Upper lobe of left lung (tissue), 6 donors: Measurements from ENCODE around the gene ACTL10. TPM values are rescaled to one million over a fixed set of nuclear protein-coding genes. Genes with fewer than 3 reads are reported as not detected.

Experiments
- ATAC-seq, 2 donors: fragments of 200-7000 bp; cut with Tn5 transposase; one replicate each; pipeline ENCODE4 v1.9.1; 2022; ENCODE audit warnings: mild to moderate bottlenecking in 2 of 2, moderate library complexity in 2 of 2; ENCODE audit not compliant: low FRiP score in 2 of 2
- DNase-seq, 2 donors: peaks; one replicate each; pipeline ENCODE4 v3.0.0-alpha.2; 2019 to 2020
- H3K27ac ChIP-seq, 4 donors: fragments of 200-600 bp; sonication (generic); one replicate each; pipeline ENCODE4 v1.5.1; 2016 to 2019
- H3K27me3 ChIP-seq, 4 donors: fragments of 200-600 bp; sonication (generic); one replicate each; pipeline ENCODE4 v1.5.1; 2017 to 2019
- H3K36me3 ChIP-seq, 4 donors: fragments of 200-600 bp; sonication (generic); one replicate each; pipeline ENCODE4 v1.5.1; 2016 to 2019
- H3K4me1 ChIP-seq, 4 donors: fragments of 200-600 bp; sonication (generic); one replicate each; pipeline ENCODE4 v1.5.1; 2018 to 2019
- H3K4me3 ChIP-seq, 4 donors: fragments of 200-600 bp; sonication (generic); one replicate each; pipeline ENCODE4 v1.5.1; 2017 to 2019; ENCODE audit warnings: mild to moderate bottlenecking in 2 of 4, moderate library complexity in 1 of 4
- H3K9me3 ChIP-seq, 4 donors: fragments of 200-600 bp; sonication (generic); one replicate each; pipeline ENCODE4 v1.5.1; 2018 to 2019
- EP300 ChIP-seq, 4 donors: sonication (generic); formaldehyde crosslinking; IDR thresholded peaks; one replicate each; pipeline ENCODE4 v1.5.1; 2017; ENCODE audit warnings: antibody characterized with exemption in 4 of 4, control low read depth in 2 of 4
- POLR2A ChIP-seq, 4 donors: fragments of 450-650 bp; IDR thresholded peaks; one replicate each; pipeline ENCODE4 v1.5.1; 2016 to 2017; ENCODE audit warnings: antibody characterized with exemption in 4 of 4, mild to moderate bottlenecking in 2 of 4
- POLR2AphosphoS5 ChIP-seq, 2 donors: sonication (generic); formaldehyde crosslinking; IDR thresholded peaks; one replicate each; pipeline ENCODE4 v1.5.1; 2017; ENCODE audit warnings: antibody characterized with exemption in 2 of 2
- WGBS, 2 donors: methylation state at CpG; one replicate each; pipeline ENCODE4 v1.1.5; 2017 to 2018; 5-methylcytosine and 5-hydroxymethylcytosine counted together
- total RNA-seq, 6 donors: library from RNA; depleted of rRNA in 4 of 6; stranded (reverse); fragments of >200 nt in 4 of 6; gene quantifications; one replicate each; pipeline versions ENCODE4 v1.1.0 to v1.2.1, GENCODE V29; 2016 to 2021
- TF ChIP-seq, protein P1 (sequence below), 6 experiments: fragments of 450-650 bp in 4 of 6; fragments of 200-600 bp in 2 of 6; sonication (generic) in 2 of 6; IDR thresholded peaks; one replicate each; pipeline ENCODE4 v1.5.1; 2016 to 2019; ENCODE audit warnings: antibody characterized with exemption in 6 of 6
- donor health status: DM: no; HTN: no; CAD: no; lungs with moderate emphysema.
- donor health status: DM: no; HTN: yes; CAD: no; lungs with severe emphysema.

The ACTL10 gene
- total RNA-seq, 6 donors from 2014 or later, result 1.7 to 3.8 (median 2.1) TPM; not detected in 1

DNA sequence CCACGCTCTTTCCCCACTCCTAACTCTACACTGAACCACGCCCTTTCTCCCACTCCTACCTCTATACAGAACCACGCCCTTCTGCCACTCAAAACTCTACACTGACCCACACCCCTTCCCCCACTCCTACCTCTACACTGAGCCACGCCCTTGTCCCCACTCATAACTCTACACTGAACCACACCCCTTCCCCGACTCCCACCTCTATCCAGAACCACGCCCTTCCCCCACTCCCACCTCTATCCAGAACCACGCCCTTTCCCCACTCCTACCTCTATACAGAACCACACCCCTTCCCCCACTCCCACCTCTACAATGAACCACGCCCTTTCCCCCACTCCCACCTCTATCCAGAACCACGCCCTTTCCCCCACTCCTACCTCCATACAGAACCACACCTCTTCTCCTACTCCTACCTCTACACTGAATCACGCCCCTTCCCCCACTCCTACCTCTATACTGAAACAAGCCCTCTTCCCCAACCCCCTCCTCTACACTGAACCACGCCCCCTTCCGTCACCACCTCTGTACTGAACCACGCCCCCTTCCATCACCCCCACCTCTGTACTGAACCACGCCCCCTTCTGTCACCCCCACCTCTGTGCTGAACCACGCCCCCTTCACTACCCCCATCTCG, 43.3 kb downstream of the ACTL10 start:
- DNase-seq (peak in 1 of 2 donors; percentile 82), ATAC-seq (peak in 1 of 2 donors; percentile 35)
- Histone ChIP-seq H3K4me3 (no peak overlapping the region), H3K27ac (peak overlapping the region in 1 of 4 donors; percentile 46), H3K27me3 (no peaks in the 10 kb centered on the region), H3K9me3 (no peaks in the 10 kb centered on the region), H3K4me1 (peaks cover 0 to 17% (median 8%) of the 10 kb centered on the region in 4 donors), H3K36me3 (peaks cover 28 to 63% (median 53%) of the 10 kb centered on the region in 4 donors)
- WGBS, 2 donors, result 72 to 74% methylated on average over 16 of the region's 16 CpGs
- TF ChIP-seq POLR2AphosphoS5 (IDR thresholded peaks at IDR 0.05) (no peak), EP300 (IDR thresholded peaks at IDR 0.05) (no peak), POLR2A (IDR thresholded peaks at IDR 0.05) (no peak)
- TF ChIP-seq, protein P1, sequence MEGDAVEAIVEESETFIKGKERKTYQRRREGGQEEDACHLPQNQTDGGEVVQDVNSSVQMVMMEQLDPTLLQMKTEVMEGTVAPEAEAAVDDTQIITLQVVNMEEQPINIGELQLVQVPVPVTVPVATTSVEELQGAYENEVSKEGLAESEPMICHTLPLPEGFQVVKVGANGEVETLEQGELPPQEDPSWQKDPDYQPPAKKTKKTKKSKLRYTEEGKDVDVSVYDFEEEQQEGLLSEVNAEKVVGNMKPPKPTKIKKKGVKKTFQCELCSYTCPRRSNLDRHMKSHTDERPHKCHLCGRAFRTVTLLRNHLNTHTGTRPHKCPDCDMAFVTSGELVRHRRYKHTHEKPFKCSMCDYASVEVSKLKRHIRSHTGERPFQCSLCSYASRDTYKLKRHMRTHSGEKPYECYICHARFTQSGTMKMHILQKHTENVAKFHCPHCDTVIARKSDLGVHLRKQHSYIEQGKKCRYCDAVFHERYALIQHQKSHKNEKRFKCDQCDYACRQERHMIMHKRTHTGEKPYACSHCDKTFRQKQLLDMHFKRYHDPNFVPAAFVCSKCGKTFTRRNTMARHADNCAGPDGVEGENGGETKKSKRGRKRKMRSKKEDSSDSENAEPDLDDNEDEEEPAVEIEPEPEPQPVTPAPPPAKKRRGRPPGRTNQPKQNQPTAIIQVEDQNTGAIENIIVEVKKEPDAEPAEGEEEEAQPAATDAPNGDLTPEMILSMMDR (IDR thresholded peaks at IDR 0.05), result no peak

DNA sequence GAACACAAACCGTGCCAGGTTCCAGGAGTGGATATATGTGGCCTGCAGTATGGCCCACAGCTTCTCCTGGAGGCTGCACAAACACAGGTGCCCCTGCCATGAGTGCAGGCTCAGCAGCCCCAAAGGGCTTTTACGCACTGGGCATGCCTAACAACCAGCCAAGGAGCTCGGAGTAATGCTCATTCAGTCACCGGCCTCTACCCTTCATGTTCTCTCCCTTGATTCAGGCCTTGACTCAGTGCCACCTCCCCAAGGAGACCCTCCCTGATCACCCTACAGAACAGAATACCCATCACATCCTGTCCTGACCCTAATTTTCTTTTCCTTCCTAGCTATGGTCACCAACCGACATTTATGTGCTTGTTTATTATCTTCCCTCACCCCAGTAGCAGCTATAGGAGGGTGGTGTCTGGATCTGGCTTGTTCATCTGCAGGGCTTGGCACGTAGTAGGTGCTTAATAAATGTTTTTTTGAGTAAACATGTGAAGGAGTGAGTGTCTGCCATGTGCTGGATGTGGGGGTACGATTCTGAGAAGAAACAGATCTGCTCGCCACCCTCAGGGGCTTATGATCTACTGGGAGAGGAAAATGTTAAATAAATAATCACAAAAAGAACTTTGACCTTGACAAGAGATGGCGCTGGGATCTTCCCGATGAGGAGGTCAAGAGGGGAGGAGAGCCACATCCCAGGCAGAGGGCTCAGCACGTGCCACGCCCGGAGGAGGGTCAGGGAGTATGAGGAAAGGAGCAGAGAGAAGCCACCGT, 44.1 kb downstream of the ACTL10 start:
- Histone ChIP-seq H3K27me3 (no peaks in the 10 kb centered on the region), H3K36me3 (peaks cover 28 to 63% (median 54%) of the 10 kb centered on the region in 4 donors), H3K27ac (peak overlapping the region in 2 of 4 donors; percentile 40 to 46), H3K9me3 (no peaks in the 10 kb centered on the region), H3K4me1 (peaks cover 0 to 17% (median 8%) of the 10 kb centered on the region in 4 donors), H3K4me3 (no peak overlapping the region)
- TF ChIP-seq POLR2A (IDR thresholded peaks at IDR 0.05) (no peak), EP300 (IDR thresholded peaks at IDR 0.05) (no peak), POLR2AphosphoS5 (IDR thresholded peaks at IDR 0.05) (no peak)
- TF ChIP-seq, protein P1 (IDR thresholded peaks at IDR 0.05), result no peak
- ATAC-seq (no peak), DNase-seq (no peak)
- 63 to 76% methylated on average over 12 to 14 of the region's 14 CpGs for WGBS, 2 donors

DNA sequence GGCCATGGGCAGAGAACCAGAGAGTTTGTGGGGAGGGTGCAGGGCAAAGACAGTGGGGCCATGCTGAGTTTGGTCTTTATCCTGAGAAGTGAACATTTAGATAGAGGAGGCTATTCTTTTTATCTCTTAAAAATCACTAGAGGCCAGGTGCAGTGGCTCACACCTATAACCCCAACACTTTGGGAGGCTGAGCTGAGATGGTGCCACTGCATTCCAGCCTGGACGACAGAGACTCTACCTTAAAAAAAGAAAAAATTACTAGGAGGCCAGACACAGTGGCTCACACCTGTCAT, 44.6 kb downstream of the ACTL10 start:
- 0 to 67% methylated on average over 1 of the region's 1 CpG for WGBS, 2 donors
- no peak for ATAC-seq

DNA sequence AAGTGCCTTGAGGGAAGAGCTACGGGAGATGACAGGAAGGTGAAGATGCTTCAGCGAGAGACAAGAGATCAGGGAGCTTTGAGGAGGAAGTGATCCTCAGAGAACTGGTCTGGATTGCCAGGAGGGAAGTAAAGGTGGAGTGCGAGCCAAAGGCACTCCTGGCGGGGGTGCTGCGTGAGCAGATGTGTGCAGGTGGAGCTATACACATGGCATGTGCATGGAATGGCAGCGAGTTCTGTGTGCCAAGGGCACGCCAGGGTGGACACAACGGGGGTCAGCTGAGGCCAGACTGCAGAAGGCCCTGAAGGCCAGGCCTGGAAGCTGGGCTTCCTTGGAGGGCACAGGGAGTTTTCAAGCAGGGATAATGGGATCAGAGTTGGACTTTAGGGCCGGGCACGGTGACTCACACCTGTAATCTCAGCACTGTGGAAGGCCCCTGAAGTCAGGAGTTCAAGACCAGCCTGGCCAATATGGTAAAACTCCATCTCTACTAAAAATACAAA, 47.2 kb downstream of the ACTL10 start:
- H3K27ac ChIP-seq, result no peak overlapping the region
- no peak for ATAC-seq
- H3K4me3 ChIP-seq, result no peak overlapping the region
- H3K9me3 ChIP-seq, result no peaks in the 10 kb centered on the region
- TF ChIP-seq POLR2AphosphoS5 (IDR thresholded peaks at IDR 0.05) (no peak), EP300 (IDR thresholded peaks at IDR 0.05) (no peak), POLR2A (IDR thresholded peaks at IDR 0.05) (no peak)
- TF ChIP-seq, protein P1 (IDR thresholded peaks at IDR 0.05), result no peak
- no peaks in the 10 kb centered on the region for H3K27me3 ChIP-seq
- H3K4me1 ChIP-seq, result peaks cover 0 to 21% (median 10%) of the 10 kb centered on the region in 4 donors
- peaks cover 23 to 43% (median 39%) of the 10 kb centered on the region in 4 donors for H3K36me3 ChIP-seq
- 93 to 95% methylated on average over 9 to 10 of the region's 10 CpGs for WGBS, 2 donors
- no peak for DNase-seq

More for the DNA sequence above, 44.6 kb downstream of the ACTL10 start:
- peaks cover 28 to 59% (median 51%) of the 10 kb centered on the region in 4 donors for H3K36me3 ChIP-seq
- H3K9me3 ChIP-seq, result no peaks in the 10 kb centered on the region
- no peak overlapping the region for H3K27ac ChIP-seq
- DNase-seq, result no peak
- no peak for TF ChIP-seq POLR2AphosphoS5 (IDR thresholded peaks at IDR 0.05)
- TF ChIP-seq EP300 (IDR thresholded peaks at IDR 0.05), result no peak
- TF ChIP-seq, protein P1 (IDR thresholded peaks at IDR 0.05), result no peak
- no peak for TF ChIP-seq POLR2A (IDR thresholded peaks at IDR 0.05)
- no peaks in the 10 kb centered on the region for H3K27me3 ChIP-seq
- no peak overlapping the region for H3K4me3 ChIP-seq
- H3K4me1 ChIP-seq, result peaks cover 0 to 17% (median 8%) of the 10 kb centered on the region in 4 donors
